GM21515 (cell line): ENCODE data around the gene HBA2.
"Not testable (repeated sequence)": the region's sequence is repeated elsewhere in the genome, so short reads cannot be mapped to it uniquely, and the experiment has no call there.

Source experiments
- ATAC-seq: cut with Tn5 transposase; IDR thresholded peaks from one replicate; pipeline ENCODE4 v1.9.1; 2021; ENCODE audit not compliant: unreplicated experiment

The HBA2 gene

DNA sequence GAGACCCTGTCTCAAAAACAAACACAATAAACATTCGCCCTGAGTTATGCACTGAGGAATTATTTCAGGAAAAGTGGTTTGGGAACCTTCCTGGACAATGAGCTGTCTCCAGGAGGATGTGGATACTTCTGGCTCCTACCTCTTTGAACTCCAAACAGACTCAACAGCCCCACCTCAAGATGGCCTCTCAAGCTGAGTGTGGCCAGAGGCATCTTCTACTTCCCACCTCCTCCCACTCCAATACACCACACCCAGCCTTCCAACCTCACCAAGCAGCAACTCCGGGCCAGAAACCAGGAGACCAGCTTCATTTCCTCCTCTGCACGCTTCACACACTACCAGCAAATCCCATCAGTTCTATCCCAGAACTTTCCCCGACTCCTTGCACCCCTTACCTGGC is 19.2 kb downstream of the HBA2 start:
- ATAC-seq = no peak

DNA sequence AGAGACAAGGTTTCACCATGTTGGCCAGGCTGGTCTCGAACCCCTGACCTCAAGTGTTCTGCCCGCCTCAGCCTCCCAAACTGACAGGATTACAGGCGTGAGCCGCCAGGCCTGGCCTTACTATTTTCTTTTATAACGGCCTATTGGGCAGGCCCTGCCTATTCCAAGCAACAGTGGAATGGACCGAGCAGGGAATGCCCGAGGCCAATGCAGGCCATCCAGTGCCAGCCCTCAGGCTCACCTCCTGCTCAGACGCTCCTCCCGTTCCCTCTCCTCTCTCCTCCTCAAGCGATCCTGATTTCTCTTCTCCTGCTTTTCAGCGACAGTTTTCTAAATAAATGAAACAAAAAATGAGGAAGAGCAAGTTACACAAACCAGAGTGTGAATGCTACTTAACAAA is 20.0 kb downstream of the HBA2 start:
- ATAC-seq = no peak

DNA sequence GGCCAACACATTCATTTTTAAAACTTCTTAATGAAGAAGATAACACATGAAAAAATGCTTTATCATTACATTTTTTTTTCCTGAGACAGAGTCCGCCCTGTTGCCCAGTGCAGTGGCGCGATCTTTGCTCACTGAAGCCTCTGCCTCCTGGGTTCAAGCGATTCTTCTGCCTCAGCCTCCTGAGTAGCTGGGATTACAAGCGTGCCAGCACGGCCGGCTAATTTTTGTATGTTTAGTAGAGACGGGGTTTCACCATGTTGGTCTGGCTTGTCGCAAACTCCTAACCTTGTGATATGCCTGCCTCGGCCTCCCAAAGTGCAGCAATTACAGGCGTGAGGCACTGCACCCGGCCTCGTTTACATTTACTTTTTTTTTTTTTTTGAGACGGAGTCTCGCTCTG is 20.8 kb downstream of the HBA2 start:
- no peak for ATAC-seq

DNA sequence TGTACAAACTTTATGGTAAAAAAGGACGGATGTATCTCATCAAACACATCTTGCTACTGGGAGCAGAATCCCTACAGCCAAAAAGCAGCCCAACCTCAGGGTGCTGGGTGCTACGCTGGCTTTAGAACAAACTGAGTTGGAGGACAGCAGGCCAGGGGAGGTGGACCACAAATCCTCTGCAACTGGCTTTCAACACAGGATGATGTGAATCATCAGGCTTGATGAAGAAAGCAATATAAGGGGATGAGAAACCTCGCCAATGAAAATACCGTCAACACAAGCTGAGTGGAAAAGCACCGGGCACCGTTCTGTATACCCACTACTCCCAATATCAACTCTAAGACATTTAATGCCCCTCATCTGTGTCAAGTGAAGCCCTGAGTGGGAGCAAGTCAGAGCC is 21.8 kb downstream of the HBA2 start:
- no peak for ATAC-seq

GRCh38 chr16:200388-200787 is 27.7 kb downstream of the HBA2 start:
- no peak for ATAC-seq

DNA sequence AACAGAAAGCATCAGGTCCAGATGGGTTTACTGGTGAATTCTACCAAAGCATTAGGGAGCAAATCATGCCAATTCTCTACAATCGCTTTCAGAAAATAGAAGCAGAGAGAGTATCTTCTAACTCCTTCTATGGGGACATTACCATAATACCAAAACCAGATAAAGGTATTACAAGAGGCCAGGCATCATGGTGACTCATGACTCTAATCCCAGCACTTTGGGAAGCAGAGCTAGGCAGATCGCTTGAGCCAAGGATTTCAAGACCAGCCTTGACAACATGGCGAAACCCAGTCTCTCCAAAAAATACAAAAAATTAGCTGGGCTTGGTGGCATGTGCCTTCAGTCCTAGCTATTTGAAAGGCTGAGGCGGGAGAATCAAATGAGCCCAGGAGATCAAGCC is 30.6 kb downstream of the HBA2 start:
- ATAC-seq = no peak

DNA sequence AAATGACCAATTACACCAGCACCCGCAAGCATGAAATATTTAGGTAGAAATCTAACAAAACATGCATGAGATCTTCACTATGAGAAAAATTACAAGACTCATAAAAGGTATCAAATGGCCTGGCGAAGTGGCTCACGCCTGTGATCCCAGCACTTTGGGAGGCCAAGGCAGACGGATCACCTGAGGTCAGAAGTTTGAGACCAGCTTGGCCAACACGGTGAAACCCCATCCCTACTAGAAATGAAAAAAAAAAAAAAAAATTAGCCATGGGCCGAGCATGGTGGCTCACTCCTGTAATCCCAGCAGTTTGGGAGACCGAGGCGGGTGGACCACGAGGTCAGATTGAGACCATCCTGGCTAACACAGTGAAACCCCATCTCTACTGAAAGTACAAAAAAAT is 31.4 kb downstream of the HBA2 start:
- not testable (repeated sequence) for ATAC-seq

DNA sequence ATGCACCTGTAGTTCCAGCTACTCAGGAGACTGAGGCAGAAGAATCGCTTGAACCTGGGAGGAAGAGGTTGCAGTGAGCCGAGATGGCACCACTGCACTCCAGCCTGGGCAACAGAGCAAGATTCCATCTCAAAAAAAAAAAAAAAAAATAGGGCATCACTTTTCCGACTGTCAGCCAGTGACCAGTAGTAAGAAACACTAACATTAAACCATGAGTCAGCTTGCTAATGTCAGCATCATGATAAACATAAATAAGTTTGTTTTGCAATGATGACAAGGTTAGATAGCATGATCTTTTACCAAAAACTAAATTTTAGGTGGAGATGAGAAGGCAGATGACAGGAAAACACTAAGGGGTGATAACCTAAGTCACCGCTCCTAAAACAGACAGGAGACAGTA is 36.7 kb downstream of the HBA2 start:
- ATAC-seq = not testable (repeated sequence)

GRCh38 chr16:211631-212180 is 39.0 kb downstream of the HBA2 start:
- ATAC-seq = not testable (repeated sequence)

DNA sequence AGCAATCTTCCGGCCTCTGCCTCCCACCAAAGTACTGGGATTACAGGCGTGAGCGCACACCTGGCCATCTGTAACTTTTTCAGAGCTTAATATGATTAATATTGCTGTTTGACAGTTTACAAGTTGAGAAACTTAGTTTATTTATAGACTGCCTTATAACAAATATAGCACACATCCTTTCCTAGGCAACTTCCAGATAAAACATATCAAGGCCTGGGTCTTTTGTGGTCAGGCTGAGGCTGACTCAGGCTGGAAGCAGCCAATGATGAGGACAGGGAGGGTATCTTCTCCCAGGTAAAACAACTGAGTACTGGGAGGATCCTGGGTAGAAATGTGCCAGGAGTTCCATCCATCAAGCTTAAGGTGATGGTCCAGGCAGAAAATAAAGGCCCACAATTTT is 40.3 kb downstream of the HBA2 start:
- no peak for ATAC-seq

- ATAC-seq = no peak
Observed at GRCh38 chr16:220021-220420, 47.3 kb downstream of the HBA2 start.
